ENCODE data around the gene ACTR10. TPM values are rescaled to one million over a fixed set of nuclear protein-coding genes. Genes with fewer than 3 reads are reported as not detected.

ACTR10 gene
- total RNA-seq, 6 experiments from 2014 or later = 79.0 to 89.0 (median 85.5) TPM

GRCh38 chr14:58198086-58198485 is 1.9 kb upstream of the ACTR10 start:
- Mint-ChIP-seq H3K27me3 (ENCODE audit: insufficient read depth) (peaks cover 14% of the 10 kb centered on the region), H3K27ac (no peak overlapping the region), H3K4me1 (ENCODE audit: low read depth) (peaks cover 19% of the 10 kb centered on the region), H3K4me3 (no peak overlapping the region), H3K36me3 (ENCODE audit: low read depth) (no peaks in the 10 kb centered on the region), H3K9me3 (no peaks in the 10 kb centered on the region)
- TF ChIP-seq, protein P1, sequence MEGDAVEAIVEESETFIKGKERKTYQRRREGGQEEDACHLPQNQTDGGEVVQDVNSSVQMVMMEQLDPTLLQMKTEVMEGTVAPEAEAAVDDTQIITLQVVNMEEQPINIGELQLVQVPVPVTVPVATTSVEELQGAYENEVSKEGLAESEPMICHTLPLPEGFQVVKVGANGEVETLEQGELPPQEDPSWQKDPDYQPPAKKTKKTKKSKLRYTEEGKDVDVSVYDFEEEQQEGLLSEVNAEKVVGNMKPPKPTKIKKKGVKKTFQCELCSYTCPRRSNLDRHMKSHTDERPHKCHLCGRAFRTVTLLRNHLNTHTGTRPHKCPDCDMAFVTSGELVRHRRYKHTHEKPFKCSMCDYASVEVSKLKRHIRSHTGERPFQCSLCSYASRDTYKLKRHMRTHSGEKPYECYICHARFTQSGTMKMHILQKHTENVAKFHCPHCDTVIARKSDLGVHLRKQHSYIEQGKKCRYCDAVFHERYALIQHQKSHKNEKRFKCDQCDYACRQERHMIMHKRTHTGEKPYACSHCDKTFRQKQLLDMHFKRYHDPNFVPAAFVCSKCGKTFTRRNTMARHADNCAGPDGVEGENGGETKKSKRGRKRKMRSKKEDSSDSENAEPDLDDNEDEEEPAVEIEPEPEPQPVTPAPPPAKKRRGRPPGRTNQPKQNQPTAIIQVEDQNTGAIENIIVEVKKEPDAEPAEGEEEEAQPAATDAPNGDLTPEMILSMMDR (IDR thresholded peaks at IDR 0.05) = no peak
- DNase-seq = no peak

DNA sequence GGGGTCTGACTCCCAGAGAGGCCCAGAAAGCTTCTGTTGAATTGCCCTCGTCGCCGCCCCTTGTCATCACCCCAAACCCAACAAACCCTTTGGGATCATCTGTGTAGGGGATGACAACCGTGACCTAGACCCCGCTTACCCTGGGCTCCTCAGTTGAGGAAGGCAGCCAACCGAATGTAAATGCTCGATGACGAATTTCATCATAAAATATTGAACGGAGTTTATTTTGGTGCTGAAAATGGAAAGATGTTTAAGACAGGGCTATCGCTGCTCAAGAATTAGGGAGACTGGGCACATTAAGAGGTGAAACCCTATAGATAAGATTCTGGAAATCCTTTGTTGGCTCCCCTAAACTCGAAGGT is 512 bp downstream of the ACTR10 start:
- peaks cover 19% of the 10 kb centered on the region for H3K4me1 Mint-ChIP-seq (ENCODE audit: low read depth)
- peak overlapping the region; percentile 99 for H3K4me3 Mint-ChIP-seq
- DNase-seq = no peak
- H3K27me3 Mint-ChIP-seq (ENCODE audit: insufficient read depth) = peaks cover 6% of the 10 kb centered on the region
- H3K9me3 Mint-ChIP-seq = no peaks in the 10 kb centered on the region
- H3K36me3 Mint-ChIP-seq (ENCODE audit: low read depth) = no peaks in the 10 kb centered on the region
- TF ChIP-seq, protein P1 (IDR thresholded peaks at IDR 0.05) = no peak
- peak overlapping the region; percentile 93 for H3K27ac Mint-ChIP-seq

DNA sequence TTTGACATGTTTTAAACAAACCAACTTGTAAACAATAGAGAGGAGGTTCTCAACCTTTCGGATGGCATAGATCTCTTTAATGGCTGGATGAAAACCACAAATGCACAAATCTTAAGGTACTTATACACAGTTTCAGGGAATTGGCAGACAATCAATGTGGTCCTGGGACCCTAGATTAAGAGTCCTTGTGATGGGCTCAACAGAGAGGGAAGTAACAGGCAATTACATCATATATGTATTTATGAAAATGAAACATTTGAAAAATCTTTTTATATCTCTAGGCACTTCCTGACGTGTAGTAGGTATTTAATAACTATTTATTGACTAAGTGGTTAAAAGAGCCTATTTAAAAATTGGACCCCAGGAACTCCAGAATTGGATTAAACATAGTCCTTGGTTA is 897 bp downstream of the ACTR10 start:
- Mint-ChIP-seq H3K27me3 (ENCODE audit: insufficient read depth) (peaks cover 3% of the 10 kb centered on the region), H3K4me3 (peak overlapping the region; percentile 99), H3K36me3 (ENCODE audit: low read depth) (no peaks in the 10 kb centered on the region), H3K9me3 (no peaks in the 10 kb centered on the region), H3K4me1 (ENCODE audit: low read depth) (peaks cover 19% of the 10 kb centered on the region), H3K27ac (peak overlapping the region; percentile 93)
- DNase-seq = no peak
- TF ChIP-seq, protein P1 (IDR thresholded peaks at IDR 0.05) = no peak

DNA sequence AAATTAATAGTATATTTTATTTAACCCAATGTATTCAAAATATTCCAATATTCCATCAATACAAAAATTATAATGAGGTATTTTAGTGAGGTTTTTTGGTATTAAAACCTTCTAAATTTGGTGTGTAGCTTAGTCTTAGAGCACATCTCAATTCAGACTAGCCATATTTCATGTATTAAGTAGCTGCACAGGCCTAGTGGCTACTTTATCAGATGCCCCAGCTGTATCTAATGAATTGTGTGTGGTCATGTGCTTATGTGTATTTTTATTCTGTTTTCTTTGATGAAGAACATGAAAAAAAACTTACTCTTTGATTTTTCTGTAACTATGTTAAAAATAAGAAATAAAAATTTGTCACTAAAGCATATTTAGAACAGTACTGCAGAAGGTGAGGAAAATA is 13.2 kb downstream of the ACTR10 start:
- H3K4me1 Mint-ChIP-seq (ENCODE audit: low read depth) = peaks cover 15% of the 10 kb centered on the region
- TF ChIP-seq, protein P1 (IDR thresholded peaks at IDR 0.05) = no peak
- peaks cover 16% of the 10 kb centered on the region for H3K36me3 Mint-ChIP-seq (ENCODE audit: low read depth)
- no peaks in the 10 kb centered on the region for H3K27me3 Mint-ChIP-seq (ENCODE audit: insufficient read depth)
- H3K27ac Mint-ChIP-seq = no peak overlapping the region
- no peaks in the 10 kb centered on the region for H3K9me3 Mint-ChIP-seq
- H3K4me3 Mint-ChIP-seq = no peak overlapping the region
- DNase-seq = no peak

- Mint-ChIP-seq H3K36me3 (ENCODE audit: low read depth) (peaks cover 16% of the 10 kb centered on the region), H3K4me1 (ENCODE audit: low read depth) (peaks cover 15% of the 10 kb centered on the region), H3K4me3 (no peak overlapping the region), H3K9me3 (no peaks in the 10 kb centered on the region), H3K27me3 (ENCODE audit: insufficient read depth) (no peaks in the 10 kb centered on the region), H3K27ac (no peak overlapping the region)
- no peak for DNase-seq
- TF ChIP-seq, protein P1 (IDR thresholded peaks at IDR 0.05) = no peak
Observed at GRCh38 chr14:58215191-58215914, 15.4 kb downstream of the ACTR10 start.
